GM06990 (cell line): ENCODE data around the gene CDK18.

ENCODE experiments used
- DNase-seq: peaks from one replicate; pipeline ENCODE4 v3.0.0-alpha.2; 2011; ENCODE audit not compliant: insufficient read length; ENCODE audit errors: extremely low read depth
- H3K27me3 ChIP-seq: replicated peaks from 2 replicates; pipeline ENCODE4 v1.6.0; 2011; ENCODE audit warnings: low read length; ENCODE audit not compliant: control insufficient read depth, insufficient read depth
- H3K36me3 ChIP-seq: 2 replicates; pipeline ENCODE4 v1.5.1; 2011; ENCODE audit warnings: low read length; ENCODE audit not compliant: control insufficient read depth, insufficient read depth
- H3K4me3 ChIP-seq: replicated peaks from 2 replicates; pipeline ENCODE4 v1.5.1; 2011; ENCODE audit warnings: low read depth, mild to moderate bottlenecking, control low read depth, low read length
- CTCF ChIP-seq: IDR thresholded peaks from 2 replicates; pipeline ENCODE4 v1.5.1; 2011; ENCODE audit warnings: low read length, control low read depth, mild to moderate bottlenecking, inconsistent platforms; ENCODE audit not compliant: insufficient read depth, poor library complexity, severe bottlenecking

Gene CDK18

GRCh38 chr1:205547936-205548827 is 43.7 kb downstream of the CDK18 start:
- no peak for DNase-seq
- no peak for TF ChIP-seq CTCF
- Histone ChIP-seq H3K36me3 (no peaks in the 10 kb centered on the region), H3K4me3 (no peak overlapping the region), H3K27me3 (no peaks in the 10 kb centered on the region; the same call in 1 of the 2 replicates)

GRCh38 chr1:205554026-205554811 is 49.8 kb downstream of the CDK18 start:
- H3K36me3 ChIP-seq: no peaks in the 10 kb centered on the region
- no peak overlapping the region for H3K4me3 ChIP-seq
- no peak for DNase-seq
- no peak for TF ChIP-seq CTCF
- no peaks in the 10 kb centered on the region; the same call in 1 of the 2 replicates for H3K27me3 ChIP-seq

GRCh38 chr1:205561501-205562203 is 57.2 kb downstream of the CDK18 start:
- Histone ChIP-seq H3K27me3 (no peaks in the 10 kb centered on the region), H3K4me3 (no peak overlapping the region), H3K36me3 (no peaks in the 10 kb centered on the region)
- TF ChIP-seq CTCF: no peak
- no peak for DNase-seq

GRCh38 chr1:205563927-205564441 is 59.5 kb downstream of the CDK18 start:
- H3K27me3 ChIP-seq: no peaks in the 10 kb centered on the region; the same call in none of the 2 replicates
- H3K36me3 ChIP-seq: no peaks in the 10 kb centered on the region
- no peak overlapping the region for H3K4me3 ChIP-seq
- no peak for TF ChIP-seq CTCF
- DNase-seq: no peak

- Histone ChIP-seq H3K36me3 (no peaks in the 10 kb centered on the region), H3K27me3 (peaks cover 2% of the 10 kb centered on the region), H3K4me3 (no peak overlapping the region)
- DNase-seq: no peak
- no peak for TF ChIP-seq CTCF
Observed at GRCh38 chr1:205565799-205566198, 61.3 kb downstream of the CDK18 start.
